Measurements from ENCODE around the gene CTAGE9. TPM values are rescaled to one million over a fixed set of nuclear protein-coding genes. Genes with fewer than 3 reads are reported as not detected.
"Not testable (repeated sequence)": the region's sequence is repeated elsewhere in the genome, so short reads cannot be mapped to it uniquely, and the experiment has no call there.

Gene CTAGE9
- total and polyA plus RNA-seq, 2 of the 8 experiments (the other 6 are each of a cell fraction or from before 2014, with no cell fraction given) = not detected

- H2BK5ac ChIP-seq (ENCODE audit: low read depth, low read length); H3K9ac ChIP-seq (replicated peaks in 1 of 4; ENCODE audit: extremely low read depth in 1 of 4, low read depth in 3 of 4, low read length in 3 of 4); H3K18ac ChIP-seq (ENCODE audit: extremely low read depth, low read length); H2BK15ac ChIP-seq (ENCODE audit: low read length); H2BK20ac ChIP-seq (ENCODE audit: low read length); H4K8ac ChIP-seq (ENCODE audit: extremely low read depth, insufficient read depth, low read length); H3K9me3 ChIP-seq (ENCODE audit: insufficient read depth in 2 of 2, low read depth in 1 of 2, low read length in 1 of 2); H3K36me3 ChIP-seq (ENCODE audit: control insufficient read depth in 2 of 4, insufficient read depth in 4 of 4, low read length in 3 of 4); H4K5ac ChIP-seq (ENCODE audit: insufficient read length, low read depth, low read length); FAIRE-seq; H2BK12ac ChIP-seq (ENCODE audit: low read depth, low read length); H2AFZ ChIP-seq (ENCODE audit: low read length); H3K23me2 ChIP-seq (ENCODE audit: low read depth, low read length); H3K56ac ChIP-seq (replicated peaks; ENCODE audit: insufficient read length, low read depth, low read length); H3K14ac ChIP-seq (ENCODE audit: insufficient read length); H3K27me3 ChIP-seq (replicated peaks in 1 of 4; ENCODE audit: control insufficient read depth in 3 of 4, extremely low read depth in 1 of 4, insufficient read depth in 3 of 4, low read length in 3 of 4); H4K91ac ChIP-seq (replicated peaks; ENCODE audit: insufficient read length, low read length); H3K4me3 ChIP-seq (ENCODE audit: extremely low read depth in 1 of 4, insufficient read depth in 2 of 4, low read depth in 3 of 4, low read length in 4 of 4); H2AK5ac ChIP-seq (ENCODE audit: low read depth, low read length); H3K79me2 ChIP-seq (ENCODE audit: control insufficient read depth in 1 of 2, insufficient read depth in 2 of 2, low read length in 2 of 2); H3K23ac ChIP-seq (ENCODE audit: insufficient read length); DNase-seq (ENCODE audit: low read depth in 1 of 2, low spot score in 2 of 2); CTCF ChIA-PET (ENCODE audit: partially characterized antibody); H4K20me1 ChIP-seq (replicated peaks in 1 of 2; ENCODE audit: control insufficient read depth in 1 of 2, insufficient read depth in 2 of 2, low read length in 2 of 2); POLR2A ChIA-PET (ENCODE audit: partially characterized antibody); H3K79me1 ChIP-seq (ENCODE audit: low read depth, low read length); H3K4me2 ChIP-seq (ENCODE audit: insufficient read depth in 1 of 2, low read depth in 2 of 2, low read length in 2 of 2); H2BK120ac ChIP-seq (replicated peaks; ENCODE audit: low read depth, low read length); H3K27ac ChIP-seq (ENCODE audit: low read depth, low read length); H3K4ac ChIP-seq (replicated peaks; ENCODE audit: insufficient read length, low read depth, low read length); H3K4me1 ChIP-seq (replicated peaks in 1 of 4; ENCODE audit: control insufficient read depth in 3 of 4, insufficient read depth in 4 of 4, low read length in 3 of 4): not testable (repeated sequence)
- no CpG with 5 or more reads among the region's 2 CpGs for WGBS, 2 experiments (ENCODE audit: extremely low coverage in 1 of 2, insufficient coverage in 1 of 2, insufficient read length in 1 of 2, insufficient replicate concordance in 2 of 2, low coverage in 1 of 2, low lambda C conversion rate in 2 of 2, missing lambda C conversion rate in 1 of 2)
These were observed 6.9 kb downstream of the CTAGE9 start for GRCh38 chr6:131703905-131704304.

GRCh38 chr6:131700851-131701250 is 10.0 kb downstream of the CTAGE9 start:
- H3K23me2 ChIP-seq (ENCODE audit: low read depth, low read length); H4K8ac ChIP-seq (ENCODE audit: extremely low read depth, insufficient read depth, low read length); H4K91ac ChIP-seq (replicated peaks; ENCODE audit: insufficient read length, low read length); H2BK5ac ChIP-seq (ENCODE audit: low read depth, low read length); H2AFZ ChIP-seq (ENCODE audit: low read length); H3K23ac ChIP-seq (ENCODE audit: insufficient read length); H2AK5ac ChIP-seq (ENCODE audit: low read depth, low read length); FAIRE-seq; DNase-seq (ENCODE audit: low read depth in 1 of 2, low spot score in 2 of 2); H3K27me3 ChIP-seq (replicated peaks in 1 of 4; ENCODE audit: control insufficient read depth in 3 of 4, extremely low read depth in 1 of 4, insufficient read depth in 3 of 4, low read length in 3 of 4); H4K5ac ChIP-seq (ENCODE audit: insufficient read length, low read depth, low read length); H3K4me2 ChIP-seq (ENCODE audit: insufficient read depth in 1 of 2, low read depth in 2 of 2, low read length in 2 of 2); H3K4me1 ChIP-seq (replicated peaks in 1 of 4; ENCODE audit: control insufficient read depth in 3 of 4, insufficient read depth in 4 of 4, low read length in 3 of 4); H3K36me3 ChIP-seq (ENCODE audit: control insufficient read depth in 2 of 4, insufficient read depth in 4 of 4, low read length in 3 of 4); H3K27ac ChIP-seq (ENCODE audit: low read depth, low read length); H4K20me1 ChIP-seq (replicated peaks in 1 of 2; ENCODE audit: control insufficient read depth in 1 of 2, insufficient read depth in 2 of 2, low read length in 2 of 2); H3K4me3 ChIP-seq (ENCODE audit: extremely low read depth in 1 of 4, insufficient read depth in 2 of 4, low read depth in 3 of 4, low read length in 4 of 4); H2BK12ac ChIP-seq (ENCODE audit: low read depth, low read length); H2BK20ac ChIP-seq (ENCODE audit: low read length); H3K9me3 ChIP-seq (ENCODE audit: insufficient read depth in 2 of 2, low read depth in 1 of 2, low read length in 1 of 2); H2BK120ac ChIP-seq (replicated peaks; ENCODE audit: low read depth, low read length); H3K56ac ChIP-seq (replicated peaks; ENCODE audit: insufficient read length, low read depth, low read length); H3K9ac ChIP-seq (replicated peaks in 1 of 4; ENCODE audit: extremely low read depth in 1 of 4, low read depth in 3 of 4, low read length in 3 of 4); CTCF ChIA-PET (ENCODE audit: partially characterized antibody); H3K14ac ChIP-seq (ENCODE audit: insufficient read length); H3K18ac ChIP-seq (ENCODE audit: extremely low read depth, low read length); H2BK15ac ChIP-seq (ENCODE audit: low read length); POLR2A ChIA-PET (ENCODE audit: partially characterized antibody); H3K79me2 ChIP-seq (ENCODE audit: control insufficient read depth in 1 of 2, insufficient read depth in 2 of 2, low read length in 2 of 2); H3K79me1 ChIP-seq (ENCODE audit: low read depth, low read length); H3K4ac ChIP-seq (replicated peaks; ENCODE audit: insufficient read length, low read depth, low read length): not testable (repeated sequence)
- no CpG with 5 or more reads among the region's 14 CpGs for WGBS, 2 experiments (ENCODE audit: extremely low coverage in 1 of 2, insufficient coverage in 1 of 2, insufficient read length in 1 of 2, insufficient replicate concordance in 2 of 2, low coverage in 1 of 2, low lambda C conversion rate in 2 of 2, missing lambda C conversion rate in 1 of 2)
